HCT116 (cell line): ENCODE results near the gene DPY30. TPM values are rescaled to one million over a fixed set of nuclear protein-coding genes. Genes with fewer than 3 reads are reported as not detected.
A peak's percentile ranks its signal among the peaks of the same experiment; 100 is the strongest.

Experiments used
- ATAC-seq: fragments of 200-7000 bp; cut with Tn5 transposase; 2 replicates; pipeline ENCODE4 v1.9.1; 2020; ENCODE audit warnings: mild to moderate bottlenecking, moderate library complexity
- BruUV-seq: library from RNA; stranded (reverse); fragments of 400-500 nt; replicated peaks from 2 replicates; lab custom pipeline; 2021; lab: Mats Ljungman, UMichigan
- CTCF ChIA-PET: fragments of 300-600 bp; sonication (Branson Sonifier 250); formaldehyde crosslinking; loops from one replicate; lab custom pipeline; 2021; ENCODE audit warnings: antibody characterized with exemption; lab: Charles Lee
- POLR2A ChIA-PET: fragments of 300-600, 350-600 bp; sonication (Branson Sonifier 250); formaldehyde crosslinking; loops from one replicate; lab custom pipeline; 2021; ENCODE audit warnings: antibody characterized with exemption; lab: Charles Lee
- RAD21 ChIA-PET, 2 experiments: fragments of 300-600 bp; sonication (Branson Sonifier 250); formaldehyde crosslinking; loops; one replicate each; lab custom pipeline; 2023; ENCODE audit warnings: low total read pairs in 2 of 2; ENCODE audit not compliant: uncharacterized antibody in 2 of 2, unreplicated experiment in 2 of 2, low non-redundant PET in 1 of 2; lab: Charles Lee
- DNase-seq: peaks from one replicate; pipeline ENCODE4 v3.0.0-alpha.2; 2010; ENCODE audit warnings: low read depth, low spot score
- H2AFZ ChIP-seq: fragments of 200-600 bp; shearing (Covaris generic), sonication (generic); 2 replicates; pipeline ENCODE4 v1.6.1; 2017; ENCODE audit warnings: low read depth, mixed run types, mixed read lengths, antibody characterized with exemption, low read length; ENCODE audit not compliant: poor library complexity, severe bottlenecking
- H3K27ac ChIP-seq: 2 replicates; pipeline ENCODE4 v1.5.1; 2012; ENCODE audit warnings: low read depth, low read length
- H3K27me3 ChIP-seq: fragments of 200-600 bp; sonication (generic); 2 replicates; pipeline ENCODE4 v1.6.1; 2016; ENCODE audit warnings: mixed run types, low read length, mixed read lengths; ENCODE audit not compliant: insufficient read depth
- H3K36me3 ChIP-seq, 2 experiments: fragments of 200-500 bp in 1 of 2; fragments of 200-600 bp in 1 of 2; sonication (Bioruptor generic) in 1 of 2; sonication (generic) in 1 of 2; 2 replicates each; pipeline versions ENCODE4 v1.5.1 to v1.6.1; 2014 to 2016; ENCODE audit warnings: low read length in 2 of 2, inconsistent platforms in 1 of 2, mixed read lengths in 1 of 2, mixed run types in 1 of 2; ENCODE audit not compliant: insufficient read depth in 2 of 2, control insufficient read depth in 1 of 2
- H3K4me1 ChIP-seq, 2 experiments: fragments of 200-600 bp in 1 of 2; sonication (generic) in 1 of 2; 2 replicates each; pipeline versions ENCODE4 v1.5.1 to v1.6.1; 2012 to 2017; ENCODE audit warnings: low read length in 2 of 2, inconsistent platforms in 1 of 2, mild to moderate bottlenecking in 1 of 2, mixed read lengths in 1 of 2, mixed run types in 1 of 2, moderate library complexity in 1 of 2; ENCODE audit not compliant: insufficient read depth in 2 of 2, control insufficient read depth in 1 of 2
- H3K4me2 ChIP-seq: fragments of 200-600 bp; sonication (generic); 2 replicates; pipeline ENCODE4 v1.6.1; 2017; ENCODE audit warnings: mixed run types, low read length, mixed read lengths
- H3K4me3 ChIP-seq, 2 experiments: fragments of 200-600 bp in 1 of 2; sonication (generic) in 1 of 2; replicated peaks in 1 of 2; 2 replicates each; pipeline ENCODE4 v1.5.1; 2011 to 2016; ENCODE audit warnings: low read length in 2 of 2, control low read depth in 1 of 2, low read depth in 1 of 2, mild to moderate bottlenecking in 1 of 2, mixed read lengths in 1 of 2, mixed run types in 1 of 2
- H3K79me2 ChIP-seq: fragments of 200-600 bp; sonication (generic); 2 replicates; pipeline ENCODE4 v1.6.1; 2017; ENCODE audit warnings: mild to moderate bottlenecking, mixed run types, low read length, moderate library complexity, mixed read lengths; ENCODE audit not compliant: insufficient read depth
- H3K9ac ChIP-seq: fragments of 200-600 bp; sonication (generic); 2 replicates; pipeline ENCODE4 v1.6.1; 2016; ENCODE audit warnings: low read length, mixed read lengths
- H3K9me2 ChIP-seq: fragments of 200-600 bp; sonication (generic), shearing (Covaris generic); 2 replicates; pipeline ENCODE4 v1.6.1; 2017; ENCODE audit warnings: mixed run types, mild to moderate bottlenecking, moderate library complexity; ENCODE audit not compliant: insufficient read depth
- H3K9me3 ChIP-seq, 2 experiments: fragments of 200-500 bp in 1 of 2; fragments of 200-600 bp in 1 of 2; sonication (Bioruptor generic) in 1 of 2; sonication (generic) in 1 of 2; 2 replicates each; pipeline ENCODE4 v1.6.1; 2014 to 2017; ENCODE audit warnings: low read length in 2 of 2, mixed read lengths in 2 of 2, inconsistent platforms in 1 of 2, low read depth in 1 of 2, mild to moderate bottlenecking in 1 of 2, mixed run types in 1 of 2, moderate library complexity in 1 of 2; ENCODE audit not compliant: control insufficient read depth in 1 of 2, insufficient read depth in 1 of 2
- H4K20me1 ChIP-seq: fragments of 200-600 bp; sonication (generic), shearing (Covaris generic); 2 replicates; pipeline ENCODE4 v1.6.1; 2017; ENCODE audit warnings: mixed run types, mild to moderate bottlenecking, moderate library complexity; ENCODE audit not compliant: insufficient read depth
- EGR1 ChIP-seq: IDR thresholded peaks from 2 replicates; pipeline ENCODE4 v1.6.1; 2012; ENCODE audit warnings: low read depth
- EZH2phosphoT487 ChIP-seq: fragments of 200-600 bp; IDR thresholded peaks from 2 replicates; pipeline ENCODE4 v1.6.1; 2018; ENCODE audit warnings: antibody characterized with exemption, borderline replicate concordance
- JUND ChIP-seq: IDR thresholded peaks from 2 replicates; pipeline ENCODE4 v1.6.1; 2012
- POLR2A ChIP-seq: IDR thresholded peaks from 2 replicates; pipeline ENCODE4 v1.7.0; 2011; ENCODE audit warnings: borderline replicate concordance; ENCODE audit not compliant: insufficient read depth, insufficient read length; ENCODE audit errors: extremely low read depth
- SP1 ChIP-seq: IDR thresholded peaks from 2 replicates; pipeline ENCODE4 v1.6.1; 2012; ENCODE audit warnings: low read depth
- ZFX ChIP-seq: fragments of 450-650 bp; IDR thresholded peaks from 2 replicates; pipeline ENCODE4 v1.6.1; 2017
- ZNF274 ChIP-seq: fragments of 200-500 bp; sonication (Bioruptor generic); IDR thresholded peaks from 2 replicates; pipeline ENCODE4 v1.6.1; 2014; ENCODE audit warnings: mild to moderate bottlenecking, low read depth, low read length, inconsistent platforms
- intact Hi-C: fragments of 100-400 bp; cut with micrococcal nuclease; formaldehyde crosslinking; loops from 2 replicates; pipeline ENCODE4 v1.10.0; 2022
- total RNA-seq: library from RNA; stranded (reverse); gene quantifications from one replicate; pipeline ENCODE4 v1.2.1, GENCODE V29; 2021; ENCODE audit not compliant: unreplicated experiment
- TF ChIP-seq, protein P1 (sequence below): IDR thresholded peaks from 2 replicates; pipeline ENCODE4 v1.6.1; 2012

Gene DPY30
- total RNA-seq, 1 experiment from 2014 or later, result 79.5 TPM

- TF ChIP-seq EZH2phosphoT487, result no peak
Measured at GRCh38 chr2:32067549-32067948, 27.9 kb upstream of the DPY30 start (continued).

GRCh38 chr2:32064713-32065112 is 25.1 kb upstream of the DPY30 start:
- Histone ChIP-seq H3K9ac (peak overlapping the region; percentile 76), H3K4me3 (peak overlapping the region; percentile 62 to 85), H3K36me3 (no peaks in the 10 kb centered on the region), H3K4me2 (peak overlapping the region; percentile 87), H3K27me3 (no peaks in the 10 kb centered on the region), H4K20me1 (no peaks in the 10 kb centered on the region), H3K79me2 (no peaks in the 10 kb centered on the region)
- ATAC-seq, result no peak
- CTCF ChIA-PET, result no interaction called here
- no peak for DNase-seq
- BruUV-seq, result no TSS peak
- intact Hi-C loops, result no loop called here
- TF ChIP-seq EGR1 (no peak), JUND (no peak), SP1 (no peak)
- TF ChIP-seq, protein P1, sequence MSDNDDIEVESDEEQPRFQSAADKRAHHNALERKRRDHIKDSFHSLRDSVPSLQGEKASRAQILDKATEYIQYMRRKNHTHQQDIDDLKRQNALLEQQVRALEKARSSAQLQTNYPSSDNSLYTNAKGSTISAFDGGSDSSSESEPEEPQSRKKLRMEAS, result no peak
- TF ChIP-seq, all 23 proteins: peak for 0
- Histone ChIP-seq H3K27ac (no peak overlapping the region), H3K4me1 (peaks cover 0 to 17% of the 10 kb centered on the region in 2 experiments; a peak in 2 of 4 replicates), H3K9me2 (no peaks in the 10 kb centered on the region), H2AFZ (no peak overlapping the region), H3K9me3 (no peaks in the 10 kb centered on the region)
- ChIA-PET POLR2A (interaction anchor here (0.7 kb wide), 1 partner anchor 25 kb away, joined by 3 read pairs; the partner anchor contains the start of gene DPY30), RAD21 (no interaction called here)

DNA sequence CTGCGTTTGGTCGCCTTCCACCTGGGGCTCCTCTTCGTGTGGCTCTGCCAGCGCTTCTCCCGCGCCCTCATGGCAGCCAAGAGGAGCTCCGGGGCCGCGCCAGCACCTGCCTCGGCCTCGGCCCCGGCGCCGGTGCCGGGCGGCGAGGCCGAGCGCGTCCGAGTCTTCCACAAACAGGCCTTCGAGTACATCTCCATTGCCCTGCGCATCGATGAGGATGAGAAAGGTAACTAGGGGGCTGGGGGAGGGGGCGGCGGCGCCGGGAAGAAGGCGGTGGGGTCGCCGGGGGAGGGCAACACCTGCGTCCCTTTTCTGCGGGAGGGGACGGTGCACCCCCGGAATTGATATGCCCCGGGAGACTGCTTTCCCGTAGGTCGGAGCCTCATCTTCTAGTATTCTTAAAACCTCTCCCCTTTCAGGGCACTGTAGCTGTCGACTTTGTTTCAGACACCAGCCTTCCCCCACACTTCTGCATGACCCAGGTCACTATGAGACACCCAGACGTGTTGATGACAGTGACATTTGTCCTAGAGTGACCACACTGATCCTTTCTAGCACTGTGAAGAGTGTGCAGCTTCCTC is 24.5 kb upstream of the DPY30 start:
- H3K9me3 ChIP-seq, result no peaks in the 10 kb centered on the region
- H3K27me3 ChIP-seq, result no peaks in the 10 kb centered on the region
- peak overlapping the region; percentile 69 for H3K27ac ChIP-seq
- H4K20me1 ChIP-seq, result no peaks in the 10 kb centered on the region
- peak; percentile 12 for TF ChIP-seq POLR2A
- no peak for TF ChIP-seq ZNF274
- no peak for TF ChIP-seq SP1
- TF ChIP-seq ZFX, result peak; percentile 33; the same call in 1 of the 2 replicates
- DNase-seq (no peak), ATAC-seq (no peak)
- intact Hi-C loops, result no loop called here
- CTCF ChIA-PET, result interaction anchor here (1.0 to 1.3 kb wide), 3 partner anchors 10 to 72 kb away, joined by 4 to 5 read pairs (median 5); no protein-coding TSS in a partner anchor
- peak overlapping the region; percentile 76 for H3K9ac ChIP-seq
- RAD21 ChIA-PET, result interaction anchor here (0.7 to 0.8 kb wide), 2 partner anchors 101 to 180 kb away, joined by 3 read pairs; partner anchors contain the start of gene SLC30A6 (in 1 of the 2)
- H3K4me3 ChIP-seq, result peak overlapping the region; percentile 62 to 85
- peaks cover 0 to 17% of the 10 kb centered on the region in 2 experiments; a peak in 2 of 4 replicates for H3K4me1 ChIP-seq
- no peak overlapping the region for H2AFZ ChIP-seq
- H3K79me2 ChIP-seq, result no peaks in the 10 kb centered on the region
- POLR2A ChIA-PET, result interaction anchor here (1.0 to 2.7 kb wide), 5 partner anchors 7 to 102 kb away, joined by 3 to 20 read pairs (median 3); partner anchors contain the start of genes DPY30 and SLC30A6
- no TSS peak for BruUV-seq
- H3K36me3 ChIP-seq, result no peaks in the 10 kb centered on the region
- peak overlapping the region; percentile 87 for H3K4me2 ChIP-seq
- no peaks in the 10 kb centered on the region for H3K9me2 ChIP-seq
